C4-2B (cell line): Measurements from ENCODE around the gene FAM131B.
A peak's percentile ranks its signal among the peaks of the same experiment; 100 is the strongest.

Experiments
- H3K27ac ChIP-seq: fragments of 450-650 bp; 2 replicates; pipeline ENCODE4 v1.5.1; 2017
- ZFX ChIP-seq: fragments of 450-650 bp; IDR thresholded peaks from 2 replicates; pipeline ENCODE4 v1.6.1; 2017
- TF ChIP-seq, protein P1 (sequence below): fragments of 450-650 bp; conservative IDR thresholded peaks from 2 replicates; pipeline ENCODE4 v1.5.1; 2017; ENCODE audit warnings: mild to moderate bottlenecking

The FAM131B gene

DNA sequence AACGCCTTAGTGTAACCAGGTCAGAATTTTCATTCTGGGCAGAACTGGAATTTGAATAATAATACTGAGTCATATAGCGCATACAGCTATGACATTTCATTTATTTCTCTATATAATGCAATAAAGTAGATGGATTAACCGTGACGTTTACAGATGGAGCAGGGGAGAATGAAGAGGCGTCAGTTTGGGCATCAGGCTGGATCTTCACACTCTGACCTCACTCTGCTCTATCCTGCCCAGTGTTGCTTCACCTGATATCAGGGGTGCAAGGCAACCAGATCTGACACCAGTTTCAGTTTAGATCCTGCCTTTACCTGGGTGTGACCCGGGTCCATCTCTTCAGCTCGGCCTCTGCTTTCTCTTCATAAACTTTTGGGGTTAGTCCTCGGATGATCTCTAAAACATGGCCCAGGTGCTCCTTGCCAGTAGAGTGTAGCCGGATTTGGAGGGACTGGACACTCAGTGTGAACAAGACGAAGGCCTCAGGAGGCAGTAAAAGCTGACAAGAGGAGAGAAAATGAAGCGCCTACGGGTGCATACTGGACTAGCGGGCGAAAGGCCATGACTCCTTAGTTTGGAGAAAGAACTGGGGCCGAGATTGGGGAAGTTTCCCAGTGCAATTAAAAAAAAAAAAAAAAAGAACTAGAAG lies 17.2 kb upstream of the FAM131B start:
- no peak for TF ChIP-seq ZFX
- H3K27ac ChIP-seq: peak overlapping the region; percentile 72; the same call in 1 of the 2 replicates

DNA sequence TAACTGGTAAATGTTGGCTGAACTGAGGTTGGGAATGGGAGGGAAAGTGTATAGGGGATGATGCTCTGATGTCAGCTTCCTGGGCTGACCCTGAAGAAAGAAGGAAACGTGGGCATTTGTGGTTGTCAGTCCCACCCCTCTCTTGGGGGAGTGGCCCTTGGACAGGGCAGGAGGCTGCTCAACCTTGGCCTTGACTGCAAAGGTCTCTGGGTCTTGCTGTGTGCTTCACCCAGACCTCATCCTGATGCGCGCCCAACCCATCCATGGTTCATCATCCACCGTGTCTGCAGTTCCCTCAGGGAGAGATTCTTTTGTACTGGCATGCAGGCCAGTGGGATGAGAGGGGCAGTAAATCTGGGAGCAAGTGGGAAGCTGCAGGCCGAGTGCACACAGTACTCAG lies 13.9 kb upstream of the FAM131B start:
- TF ChIP-seq, protein P1, sequence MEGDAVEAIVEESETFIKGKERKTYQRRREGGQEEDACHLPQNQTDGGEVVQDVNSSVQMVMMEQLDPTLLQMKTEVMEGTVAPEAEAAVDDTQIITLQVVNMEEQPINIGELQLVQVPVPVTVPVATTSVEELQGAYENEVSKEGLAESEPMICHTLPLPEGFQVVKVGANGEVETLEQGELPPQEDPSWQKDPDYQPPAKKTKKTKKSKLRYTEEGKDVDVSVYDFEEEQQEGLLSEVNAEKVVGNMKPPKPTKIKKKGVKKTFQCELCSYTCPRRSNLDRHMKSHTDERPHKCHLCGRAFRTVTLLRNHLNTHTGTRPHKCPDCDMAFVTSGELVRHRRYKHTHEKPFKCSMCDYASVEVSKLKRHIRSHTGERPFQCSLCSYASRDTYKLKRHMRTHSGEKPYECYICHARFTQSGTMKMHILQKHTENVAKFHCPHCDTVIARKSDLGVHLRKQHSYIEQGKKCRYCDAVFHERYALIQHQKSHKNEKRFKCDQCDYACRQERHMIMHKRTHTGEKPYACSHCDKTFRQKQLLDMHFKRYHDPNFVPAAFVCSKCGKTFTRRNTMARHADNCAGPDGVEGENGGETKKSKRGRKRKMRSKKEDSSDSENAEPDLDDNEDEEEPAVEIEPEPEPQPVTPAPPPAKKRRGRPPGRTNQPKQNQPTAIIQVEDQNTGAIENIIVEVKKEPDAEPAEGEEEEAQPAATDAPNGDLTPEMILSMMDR: no peak
- H3K27ac ChIP-seq: no peak overlapping the region

DNA sequence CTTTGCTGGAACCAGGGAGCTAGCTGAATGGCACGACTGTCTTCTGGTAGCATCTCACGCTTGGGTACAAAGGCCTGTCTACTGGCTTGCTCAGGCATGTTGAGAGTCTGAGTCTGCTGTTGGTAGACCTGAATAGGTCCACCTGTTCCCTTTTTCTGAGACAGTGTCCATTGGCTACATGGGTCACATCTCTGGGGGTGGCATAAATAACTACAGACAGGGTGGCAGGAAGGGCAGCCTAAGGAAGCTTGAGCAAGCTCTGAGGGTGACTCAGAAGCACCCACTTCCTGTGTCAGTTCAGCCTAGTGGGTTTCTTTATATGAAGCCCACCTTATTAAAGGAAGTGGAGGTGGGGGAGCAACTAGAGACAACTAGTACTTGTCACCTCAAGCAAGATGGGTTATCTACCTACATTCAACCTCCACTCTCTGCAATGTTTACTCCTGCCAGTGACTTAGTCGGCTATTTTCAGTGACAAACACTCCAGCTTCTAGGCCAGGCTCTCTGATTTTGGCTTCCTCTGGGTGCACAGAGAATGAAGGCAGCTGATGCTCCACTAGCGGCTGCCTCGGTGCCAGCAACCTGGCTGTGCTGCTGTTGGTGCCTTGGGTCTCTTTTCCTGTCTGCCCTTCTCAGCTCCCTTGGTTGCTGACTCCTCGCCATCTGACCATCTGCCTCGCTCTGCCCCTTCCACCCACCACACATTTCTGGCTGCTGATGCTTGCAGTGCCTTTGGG lies 13.0 kb upstream of the FAM131B start:
- H3K27ac ChIP-seq: no peak overlapping the region
- TF ChIP-seq, protein P1: no peak
- no peak for TF ChIP-seq ZFX

DNA sequence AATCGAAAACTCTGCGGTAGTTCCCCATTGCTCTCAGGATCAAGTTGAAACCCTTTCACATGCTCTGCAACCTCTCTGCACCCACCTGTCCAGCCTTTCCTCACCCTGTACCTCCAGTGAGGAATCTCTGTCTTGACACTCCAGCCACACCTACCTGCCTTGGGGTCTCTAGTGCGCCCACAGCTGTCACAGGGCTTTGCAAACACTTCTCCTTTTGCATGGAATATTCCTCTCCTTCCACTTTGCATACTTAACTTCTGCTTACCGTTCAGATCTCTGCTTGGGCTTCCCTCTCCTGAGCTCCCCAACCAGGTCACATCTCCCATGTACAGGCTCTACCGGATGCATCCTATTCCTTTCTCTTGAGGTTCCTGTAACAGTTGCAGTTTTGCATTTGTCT lies 12.0 kb upstream of the FAM131B start:
- no peak overlapping the region for H3K27ac ChIP-seq
- TF ChIP-seq ZFX: no peak
- TF ChIP-seq, protein P1: no peak

DNA sequence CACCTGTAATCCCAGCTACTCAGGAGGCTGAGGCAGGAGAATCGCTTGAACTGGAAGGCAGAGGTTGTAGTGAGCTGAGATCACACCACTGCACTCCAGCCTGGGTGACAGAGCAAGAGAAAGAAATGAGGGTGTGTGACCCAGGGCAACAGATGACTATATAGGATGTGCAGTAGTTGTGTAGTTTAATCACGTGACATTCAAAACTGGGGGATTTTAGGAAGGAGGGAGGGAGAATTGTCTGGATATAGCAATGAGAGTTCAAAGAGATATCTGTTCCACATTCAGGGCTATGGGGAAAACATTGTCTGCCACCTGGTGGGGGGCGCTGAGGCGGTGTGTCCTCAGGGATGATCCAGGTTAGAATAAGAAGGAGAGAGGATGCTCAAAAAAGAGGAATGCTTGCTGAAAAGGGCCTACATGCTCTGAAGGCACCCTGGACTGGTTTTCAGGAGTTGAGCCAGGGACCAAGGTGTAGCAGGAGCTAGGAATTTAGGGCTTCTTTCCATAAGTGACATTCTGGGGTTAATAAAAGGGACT lies 10.8 kb upstream of the FAM131B start:
- H3K27ac ChIP-seq: no peak overlapping the region
- no peak for TF ChIP-seq ZFX
- TF ChIP-seq, protein P1: no peak

DNA sequence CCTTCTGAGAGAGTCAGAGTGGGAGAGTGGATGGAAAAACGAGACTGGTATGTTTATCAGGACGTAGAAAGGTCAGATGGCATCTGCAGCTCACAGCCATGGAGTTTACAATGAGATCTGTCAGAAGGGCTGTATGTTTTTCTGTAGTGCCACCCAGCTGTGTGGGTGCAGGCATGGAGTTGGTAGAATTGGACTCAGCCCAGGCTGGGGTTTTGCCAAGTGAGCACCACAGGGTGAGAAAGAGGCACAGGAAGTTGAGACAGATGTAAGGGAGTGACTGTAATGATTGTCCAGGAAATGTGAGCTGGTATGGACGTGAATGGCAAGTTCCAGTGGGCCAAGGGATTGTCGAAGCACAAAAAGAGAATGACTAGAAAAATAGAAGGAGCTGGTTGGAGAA lies 9.6 kb upstream of the FAM131B start:
- no peak overlapping the region for H3K27ac ChIP-seq
- no peak for TF ChIP-seq ZFX
- TF ChIP-seq, protein P1: no peak

DNA sequence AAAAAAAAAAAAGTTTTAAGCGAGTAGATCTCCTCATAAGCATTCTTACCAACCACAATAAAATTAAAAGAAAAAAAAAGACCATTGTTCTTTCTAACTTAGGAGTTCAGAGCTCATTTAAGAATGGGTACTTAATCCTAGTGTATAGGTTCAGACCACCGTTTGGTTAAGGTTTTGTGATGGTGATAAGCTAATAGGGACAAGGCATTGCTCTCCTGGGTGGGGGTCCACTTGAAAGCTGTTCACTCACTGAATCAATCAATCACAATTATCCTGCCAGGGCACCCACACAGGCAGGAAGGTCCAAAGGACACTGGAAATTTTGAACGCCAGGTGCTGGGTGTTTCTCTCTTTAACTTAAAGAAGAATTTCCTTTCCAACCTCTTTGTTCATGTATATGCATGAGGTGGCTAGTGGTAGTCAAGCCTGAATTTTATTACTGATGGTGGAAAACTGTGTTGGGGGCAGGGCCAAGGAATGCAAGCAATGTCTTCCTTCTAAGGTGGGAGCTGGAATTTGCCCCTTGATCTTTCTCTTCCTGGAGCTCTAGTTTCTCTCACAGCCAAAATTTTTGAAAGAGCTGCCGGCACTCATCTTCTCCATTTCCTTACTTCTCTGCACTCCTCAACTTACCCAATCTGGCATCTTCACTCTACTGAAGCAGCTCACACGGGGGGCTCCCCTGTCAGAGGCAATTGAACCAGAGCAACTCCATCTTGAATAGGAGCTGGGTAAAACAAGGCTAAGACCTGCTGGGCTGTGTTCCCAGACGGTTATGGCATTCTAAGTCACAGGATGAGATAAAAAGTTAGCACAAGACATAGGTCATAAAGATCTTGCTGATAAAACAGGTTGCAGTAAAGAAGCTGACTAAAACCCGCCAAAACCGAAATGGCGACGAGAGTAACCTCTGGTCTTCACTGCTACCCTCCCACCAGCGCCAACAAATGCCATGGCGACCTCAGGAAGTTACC lies 7.5 kb upstream of the FAM131B start:
- peak overlapping the region; percentile 21; the same call in 1 of the 2 replicates for H3K27ac ChIP-seq
- TF ChIP-seq ZFX: no peak
- TF ChIP-seq, protein P1: no peak
